ENCODE results near the gene ST6GAL1.

Gene ST6GAL1

DNA sequence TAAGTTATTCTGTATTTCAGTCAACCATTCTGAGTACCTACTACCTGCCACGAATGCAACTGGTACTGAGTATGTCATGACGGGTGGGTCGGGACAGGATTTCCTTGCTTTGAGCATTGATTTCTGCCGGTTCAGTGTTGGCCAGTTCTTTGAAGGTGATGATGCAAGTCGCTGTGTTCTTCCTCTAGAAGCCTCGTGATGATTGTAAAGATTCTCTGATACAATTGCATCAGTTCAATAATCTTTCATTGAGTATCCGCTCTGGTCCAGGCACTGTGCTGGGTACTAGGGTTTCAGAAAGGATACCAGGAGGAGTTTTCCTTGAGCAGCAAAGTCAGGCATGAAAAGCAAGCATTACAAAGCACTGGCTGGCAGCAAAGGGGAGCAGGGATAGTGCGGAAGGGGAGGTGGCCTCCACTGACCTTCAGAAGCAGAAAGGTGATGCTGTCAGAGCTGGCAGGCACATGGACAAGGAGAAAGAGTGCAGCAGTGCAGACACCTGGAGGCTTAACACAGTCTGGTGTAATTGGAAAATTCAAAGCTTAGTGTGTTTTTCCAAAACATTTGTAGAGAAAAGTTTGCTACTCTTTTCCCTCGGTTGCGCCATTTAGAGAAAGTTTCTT, 108.9 kb downstream of the ST6GAL1 start:
- no peak for DNase-seq (ENCODE audit: low spot score)
- TF ChIP-seq, protein P1, sequence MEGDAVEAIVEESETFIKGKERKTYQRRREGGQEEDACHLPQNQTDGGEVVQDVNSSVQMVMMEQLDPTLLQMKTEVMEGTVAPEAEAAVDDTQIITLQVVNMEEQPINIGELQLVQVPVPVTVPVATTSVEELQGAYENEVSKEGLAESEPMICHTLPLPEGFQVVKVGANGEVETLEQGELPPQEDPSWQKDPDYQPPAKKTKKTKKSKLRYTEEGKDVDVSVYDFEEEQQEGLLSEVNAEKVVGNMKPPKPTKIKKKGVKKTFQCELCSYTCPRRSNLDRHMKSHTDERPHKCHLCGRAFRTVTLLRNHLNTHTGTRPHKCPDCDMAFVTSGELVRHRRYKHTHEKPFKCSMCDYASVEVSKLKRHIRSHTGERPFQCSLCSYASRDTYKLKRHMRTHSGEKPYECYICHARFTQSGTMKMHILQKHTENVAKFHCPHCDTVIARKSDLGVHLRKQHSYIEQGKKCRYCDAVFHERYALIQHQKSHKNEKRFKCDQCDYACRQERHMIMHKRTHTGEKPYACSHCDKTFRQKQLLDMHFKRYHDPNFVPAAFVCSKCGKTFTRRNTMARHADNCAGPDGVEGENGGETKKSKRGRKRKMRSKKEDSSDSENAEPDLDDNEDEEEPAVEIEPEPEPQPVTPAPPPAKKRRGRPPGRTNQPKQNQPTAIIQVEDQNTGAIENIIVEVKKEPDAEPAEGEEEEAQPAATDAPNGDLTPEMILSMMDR (IDR thresholded peaks at IDR 0.05; ENCODE audit: extremely low read depth, missing control alignments): no peak

DNA sequence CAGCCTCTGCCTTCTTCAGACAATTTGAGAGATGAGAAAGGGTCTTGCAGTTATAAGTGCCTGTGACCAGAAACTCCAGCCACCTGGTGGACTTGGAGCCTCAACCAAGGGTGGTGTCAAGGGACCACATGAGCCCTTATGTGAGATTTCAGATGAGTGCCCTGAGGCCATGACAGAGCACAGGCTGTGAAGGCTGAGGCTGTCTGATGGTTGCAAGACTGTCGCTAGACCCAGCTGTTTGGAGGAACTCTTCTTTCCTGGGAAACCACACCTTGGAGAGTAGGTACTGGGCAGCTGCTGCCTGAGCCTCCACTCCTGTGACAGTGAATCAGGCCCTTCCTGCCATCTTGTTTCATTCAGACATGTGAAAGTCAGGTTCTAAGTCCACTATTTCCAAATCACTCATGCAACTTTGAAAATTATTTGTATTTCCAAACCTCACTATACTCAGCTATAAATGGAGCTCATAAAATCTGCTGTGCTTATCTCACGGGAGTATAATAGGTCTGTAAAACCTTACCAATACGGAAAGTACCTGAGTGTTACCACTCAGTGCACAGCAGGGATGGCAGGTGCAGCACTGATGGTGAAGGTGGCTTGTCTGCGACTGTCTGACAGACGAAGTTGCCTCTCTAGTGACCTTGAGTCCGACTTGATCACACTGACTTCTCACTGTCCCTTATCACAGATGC, 109.5 kb downstream of the ST6GAL1 start:
- DNase-seq (ENCODE audit: low spot score): no peak
- TF ChIP-seq, protein P1 (IDR thresholded peaks at IDR 0.05; ENCODE audit: extremely low read depth, missing control alignments): no peak

DNA sequence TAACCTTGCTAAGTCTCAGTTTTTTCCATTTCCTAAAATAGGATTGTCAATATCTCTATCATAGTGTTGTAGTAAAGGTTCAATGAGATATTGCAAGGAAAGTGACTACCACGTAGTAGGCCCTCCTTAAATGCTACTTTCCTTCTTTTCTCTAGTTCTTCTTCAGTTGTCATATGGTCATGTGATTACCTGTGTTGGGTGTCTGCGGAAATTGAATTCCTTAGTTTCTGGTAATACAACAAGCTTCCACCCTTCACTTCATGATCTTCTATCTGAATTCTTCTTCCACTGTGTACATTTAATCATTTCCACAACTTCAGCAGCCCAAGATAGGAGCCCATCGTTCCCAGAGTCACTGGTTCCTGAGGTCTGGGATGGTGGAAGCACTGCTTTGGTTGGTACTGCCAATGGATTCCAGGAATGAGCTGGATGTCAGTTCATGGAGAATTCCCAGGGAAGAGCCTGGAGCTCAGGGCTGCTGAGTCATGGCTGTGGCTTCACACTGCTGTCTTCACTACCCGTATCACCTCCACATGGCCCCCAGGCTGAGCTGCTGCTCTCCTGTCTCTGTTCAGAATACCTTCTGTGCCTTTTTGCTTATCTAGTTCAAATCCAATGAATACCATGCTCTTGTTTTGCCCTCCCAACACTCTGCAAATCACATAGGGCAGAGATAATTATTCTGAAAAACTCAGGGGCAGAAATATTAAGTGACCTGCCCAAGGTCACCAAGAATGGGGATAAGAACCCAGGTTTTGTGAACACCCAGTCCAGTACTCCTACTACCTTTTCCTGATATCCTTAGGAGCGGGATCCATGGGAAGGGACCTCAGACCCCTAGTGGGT, 110.4 kb downstream of the ST6GAL1 start:
- no peak for DNase-seq (ENCODE audit: low spot score)
- TF ChIP-seq, protein P1 (IDR thresholded peaks at IDR 0.05; ENCODE audit: extremely low read depth, missing control alignments): no peak

DNA sequence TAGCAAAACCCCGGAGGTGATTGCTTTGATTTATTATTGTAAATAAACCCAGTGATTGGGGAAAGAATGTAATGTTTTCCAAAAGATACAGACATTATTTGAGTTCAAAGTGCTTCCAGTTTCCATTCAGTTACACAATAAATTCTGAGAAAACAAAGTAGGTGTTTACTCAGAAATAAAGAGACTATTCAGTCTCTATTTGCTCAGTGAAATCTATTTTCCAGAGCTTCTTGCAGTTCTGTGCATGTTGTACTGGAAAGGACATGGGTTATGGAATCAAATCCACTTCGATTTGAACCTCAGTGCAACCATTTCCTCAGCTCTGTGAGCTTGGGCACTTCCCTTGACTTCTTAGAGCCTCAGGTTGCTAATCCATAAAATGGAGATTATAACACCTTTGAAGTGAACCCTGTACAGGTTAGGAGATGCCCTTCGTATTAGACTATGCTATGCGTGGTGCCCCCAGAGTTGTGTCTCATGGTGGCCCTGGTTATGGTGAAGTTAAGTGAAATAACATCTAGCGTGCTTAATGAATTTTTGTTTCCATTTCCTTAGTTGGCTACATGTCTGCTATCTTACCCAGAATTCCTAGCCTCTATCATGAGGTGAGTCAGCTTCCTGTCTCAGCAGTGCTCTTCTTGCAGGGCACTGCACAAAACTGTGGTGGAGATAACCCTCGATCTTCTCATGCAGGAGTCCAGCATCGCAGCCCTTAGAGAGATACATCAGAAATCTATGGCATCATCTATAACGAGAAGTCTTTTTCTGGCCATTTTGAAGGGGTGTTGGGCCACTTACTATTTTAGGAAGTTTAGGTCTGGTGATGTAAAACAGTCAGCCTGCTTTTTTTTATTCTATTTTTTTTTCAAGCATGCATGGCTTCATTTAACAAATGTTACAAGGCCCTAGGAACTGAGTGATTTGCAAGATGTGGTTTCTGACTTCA, 111.3 kb downstream of the ST6GAL1 start:
- no peak for DNase-seq (ENCODE audit: low spot score)
- TF ChIP-seq, protein P1 (IDR thresholded peaks at IDR 0.05; ENCODE audit: extremely low read depth, missing control alignments): no peak

DNA sequence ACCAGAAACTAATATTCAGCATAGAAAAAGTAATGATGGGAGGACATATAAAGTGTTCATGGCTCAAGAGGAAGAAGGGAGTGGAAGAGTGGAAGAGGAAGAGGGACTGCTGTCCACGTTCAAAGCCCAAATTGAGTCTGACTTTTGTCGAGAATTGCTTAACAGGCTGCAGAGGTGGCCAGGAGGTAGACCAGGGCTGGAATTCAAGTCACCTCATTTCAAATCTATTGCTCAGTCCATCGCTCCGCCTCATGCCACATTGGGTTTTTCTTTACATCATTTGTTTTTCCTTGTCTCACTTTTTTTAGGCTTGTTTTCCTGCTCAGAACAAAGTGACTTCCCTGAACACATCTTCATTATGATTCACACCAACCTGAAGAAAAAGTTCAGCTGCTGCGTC, 112.0 kb downstream of the ST6GAL1 start:
- TF ChIP-seq, protein P1 (IDR thresholded peaks at IDR 0.05; ENCODE audit: extremely low read depth, missing control alignments): no peak
- no peak for DNase-seq (ENCODE audit: low spot score)

DNA sequence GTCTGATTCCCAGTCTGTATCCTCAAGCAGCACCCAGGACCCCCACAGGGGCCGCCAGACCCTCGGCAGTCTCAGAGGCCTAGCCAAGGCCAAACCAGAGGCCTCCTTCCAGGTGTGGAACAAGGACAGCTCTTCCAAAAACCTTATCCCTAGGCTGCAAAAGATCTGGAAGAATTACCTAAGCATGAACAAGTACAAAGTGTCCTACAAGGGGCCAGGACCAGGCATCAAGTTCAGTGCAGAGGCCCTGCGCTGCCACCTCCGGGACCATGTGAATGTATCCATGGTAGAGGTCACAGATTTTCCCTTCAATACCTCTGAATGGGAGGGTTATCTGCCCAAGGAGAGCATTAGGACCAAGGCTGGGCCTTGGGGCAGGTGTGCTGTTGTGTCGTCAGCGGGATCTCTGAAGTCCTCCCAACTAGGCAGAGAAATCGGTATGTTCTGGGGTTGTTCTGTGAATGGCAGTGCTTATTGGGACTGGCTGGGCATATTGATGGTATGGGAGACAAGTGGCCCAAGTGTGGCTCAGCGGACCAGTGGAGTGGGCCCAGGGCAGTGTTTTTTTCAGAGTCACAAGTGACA, 112.6 kb downstream of the ST6GAL1 start:
- no peak for DNase-seq (ENCODE audit: low spot score)
- TF ChIP-seq, protein P1 (IDR thresholded peaks at IDR 0.05; ENCODE audit: extremely low read depth, missing control alignments): no peak
